HG02973 (cell line): ENCODE data around the gene MTCL1.

ENCODE experiments used
- ATAC-seq: cut with Tn5 transposase; IDR thresholded peaks from one replicate; pipeline ENCODE4 v1.9.1; 2021; ENCODE audit warnings: moderate library complexity; ENCODE audit not compliant: unreplicated experiment

Gene MTCL1

DNA sequence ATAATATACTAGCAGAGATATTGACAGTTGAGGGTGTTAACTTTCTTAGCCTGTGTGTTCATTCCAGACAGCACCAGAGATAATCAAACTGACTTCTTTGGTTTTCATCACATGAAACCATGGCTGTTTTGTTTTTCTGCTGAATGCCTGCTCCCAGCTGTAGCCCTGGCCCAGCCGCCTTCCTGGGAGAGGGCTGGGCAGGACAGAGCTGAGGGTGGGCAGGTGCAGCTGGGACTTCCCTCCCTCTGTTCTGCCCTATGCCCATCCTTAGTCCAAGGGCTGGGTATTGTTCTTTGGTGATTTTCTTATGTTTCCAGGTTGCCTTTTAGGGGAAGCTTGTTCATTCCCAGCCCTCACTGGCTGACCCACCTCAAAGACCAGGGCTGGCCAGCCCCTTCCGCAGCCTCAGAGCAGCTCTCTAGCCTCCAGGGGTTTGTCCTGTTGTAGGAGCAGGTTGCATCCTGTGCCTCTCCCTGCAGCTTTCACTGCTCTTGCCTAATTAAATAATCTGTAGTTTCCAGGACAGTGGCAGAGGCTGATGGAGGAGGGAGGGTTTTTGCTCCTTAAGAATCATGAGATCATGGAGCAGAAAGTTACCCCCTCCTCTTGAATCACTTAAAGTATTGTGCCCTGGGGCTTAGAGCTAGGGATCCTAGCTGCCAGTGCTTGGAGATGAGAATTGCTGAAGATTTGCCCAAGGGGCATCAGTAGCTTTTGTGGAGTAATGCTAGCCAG lies 61.4 kb downstream of the MTCL1 start:
- ATAC-seq, result no peak

DNA sequence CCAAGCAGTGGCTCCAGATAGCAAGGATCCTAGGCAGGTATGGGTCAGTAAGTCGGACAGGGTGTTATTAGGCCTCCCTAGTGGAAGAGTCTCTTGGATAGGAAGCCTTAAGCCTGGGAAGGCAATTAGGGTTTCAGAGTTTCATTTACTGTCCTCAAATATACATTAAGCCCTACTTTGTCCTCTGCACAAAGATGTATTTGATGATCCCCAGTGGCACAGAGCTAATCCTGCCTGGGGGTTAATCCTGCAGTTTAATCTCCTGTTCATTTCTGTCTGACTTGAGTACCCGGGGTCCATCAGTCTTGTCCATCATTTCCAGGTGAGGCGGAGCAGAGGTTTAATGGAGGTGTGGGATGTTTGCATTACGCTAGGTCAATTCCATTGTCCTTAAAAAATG lies 62.0 kb downstream of the MTCL1 start:
- ATAC-seq, result no peak

DNA sequence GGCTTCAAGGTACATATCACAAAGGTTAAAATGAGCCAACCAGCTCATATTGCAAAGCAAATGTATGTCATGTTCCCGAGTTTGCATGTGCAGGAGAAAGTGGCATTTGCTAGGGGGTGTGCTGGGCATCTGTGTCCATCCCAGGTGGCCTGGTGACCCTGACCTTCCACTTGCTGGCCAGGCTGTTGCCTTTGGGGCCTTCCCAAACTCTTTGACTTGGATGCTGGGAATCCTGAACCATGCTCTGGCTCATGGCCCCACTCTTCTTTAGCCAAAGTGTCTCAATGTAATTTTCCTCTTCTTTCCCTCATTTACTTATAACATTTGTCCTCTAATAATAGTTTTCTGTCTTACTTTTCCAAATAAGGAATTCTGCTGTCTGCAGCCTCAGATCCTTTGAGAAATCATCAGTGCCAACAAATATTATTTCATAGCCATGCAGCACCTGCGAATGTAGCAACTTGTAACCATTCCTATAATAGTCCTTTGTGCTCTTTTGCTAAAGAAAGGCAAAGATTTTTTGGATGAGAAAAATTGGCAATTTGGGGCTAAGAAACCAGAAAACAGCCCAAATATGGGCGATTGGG lies 64.2 kb downstream of the MTCL1 start:
- ATAC-seq, result no peak

DNA sequence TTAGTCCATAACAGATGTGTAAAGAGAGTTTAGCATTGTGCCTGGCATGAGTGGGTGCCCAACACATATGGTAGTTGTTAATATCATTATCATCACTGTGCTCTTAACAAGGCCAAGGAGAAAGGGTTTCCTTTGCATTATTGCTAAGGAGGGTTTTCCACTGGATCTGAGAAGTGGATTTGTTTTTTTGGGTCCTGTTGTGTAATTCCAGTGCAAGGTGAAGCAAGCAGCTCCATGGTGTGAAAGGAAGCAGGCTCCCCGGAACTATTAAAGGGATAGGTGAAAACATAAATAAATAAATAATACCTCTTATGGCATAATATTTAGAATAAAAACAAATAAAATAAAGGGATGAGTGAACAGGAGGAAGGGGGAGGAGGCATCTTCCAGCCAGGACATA lies 65.3 kb downstream of the MTCL1 start:
- no peak for ATAC-seq

DNA sequence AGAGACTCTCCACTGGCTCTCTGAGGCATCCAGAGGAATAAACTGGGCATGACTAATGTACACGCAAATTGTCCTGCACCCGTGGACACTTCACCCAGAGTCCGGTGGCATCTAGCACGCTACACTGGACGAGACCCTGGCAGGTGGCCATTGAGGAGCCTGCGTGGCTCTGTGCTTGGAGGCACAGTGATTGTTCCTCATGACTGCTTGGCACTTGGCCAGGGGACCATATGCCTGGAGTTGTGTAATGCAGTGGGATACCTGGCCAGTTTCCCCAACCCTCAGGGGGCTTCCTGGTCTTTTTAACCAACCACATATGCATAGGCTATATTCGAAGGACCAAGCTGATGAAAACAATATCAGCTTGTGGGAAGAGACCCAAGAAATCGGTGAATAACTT lies 66.6 kb downstream of the MTCL1 start:
- no peak for ATAC-seq

DNA sequence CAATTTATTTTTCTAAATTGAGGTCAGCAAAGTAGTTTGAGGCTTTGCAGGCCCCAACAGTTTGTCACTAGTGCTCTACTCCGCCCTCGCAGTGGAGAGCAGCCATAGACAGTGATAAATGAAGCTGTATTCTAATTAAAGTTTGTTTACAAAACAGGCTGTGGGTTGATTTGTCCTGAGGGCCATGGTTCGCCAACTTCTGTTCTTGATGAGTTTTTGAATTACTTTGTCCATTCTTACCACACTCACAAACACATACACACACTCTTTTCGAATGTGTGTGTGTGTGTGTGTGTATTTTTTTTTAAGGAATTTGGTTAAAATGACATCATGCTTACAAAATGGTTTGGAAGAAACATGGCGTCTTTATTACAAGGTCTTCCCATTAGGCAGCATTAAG lies 68.6 kb downstream of the MTCL1 start:
- no peak for ATAC-seq

DNA sequence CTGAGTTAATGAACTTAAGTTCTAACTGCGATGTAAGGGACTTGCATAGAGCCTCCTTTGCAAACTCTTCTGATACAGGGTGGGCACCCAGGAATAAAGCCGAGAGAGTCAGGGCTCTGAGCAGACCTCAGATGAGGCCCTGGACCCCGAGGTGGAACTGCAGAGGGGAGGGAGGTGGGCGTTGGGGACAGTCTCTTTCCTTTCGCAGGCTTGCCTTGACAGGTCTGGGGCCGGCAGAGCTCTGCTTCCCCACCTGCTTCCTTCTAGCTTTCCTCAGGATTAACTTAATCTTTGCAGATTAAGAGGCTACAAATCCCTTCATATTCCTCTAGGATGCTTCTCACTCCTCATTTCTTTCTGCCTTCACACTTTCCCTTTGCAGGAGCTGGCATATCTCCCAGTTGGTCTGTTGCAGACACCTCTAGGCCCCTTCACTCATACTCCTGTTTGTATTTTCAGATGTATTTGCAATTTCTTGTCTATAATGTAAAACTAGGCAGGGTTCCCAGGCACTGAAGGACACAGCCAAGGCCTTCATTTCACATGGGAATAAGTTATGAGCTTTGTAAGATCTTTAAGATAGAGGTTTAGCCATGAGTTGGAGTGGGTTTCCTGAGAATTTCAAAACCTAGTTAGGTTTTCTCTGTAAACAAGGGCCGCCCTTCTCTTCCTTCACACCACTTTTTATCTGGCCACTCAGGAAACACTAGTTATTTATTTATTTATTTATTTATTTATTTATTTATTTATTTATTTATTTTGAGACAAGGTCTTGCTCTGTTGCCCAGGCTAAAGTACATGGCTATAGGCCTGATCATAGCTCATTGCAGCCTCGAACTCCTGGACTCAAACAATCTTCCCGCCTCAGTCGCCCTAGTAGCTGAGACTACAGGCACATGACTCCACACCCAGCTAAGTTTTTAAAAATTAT lies 70.9 kb downstream of the MTCL1 start:
- no peak for ATAC-seq

DNA sequence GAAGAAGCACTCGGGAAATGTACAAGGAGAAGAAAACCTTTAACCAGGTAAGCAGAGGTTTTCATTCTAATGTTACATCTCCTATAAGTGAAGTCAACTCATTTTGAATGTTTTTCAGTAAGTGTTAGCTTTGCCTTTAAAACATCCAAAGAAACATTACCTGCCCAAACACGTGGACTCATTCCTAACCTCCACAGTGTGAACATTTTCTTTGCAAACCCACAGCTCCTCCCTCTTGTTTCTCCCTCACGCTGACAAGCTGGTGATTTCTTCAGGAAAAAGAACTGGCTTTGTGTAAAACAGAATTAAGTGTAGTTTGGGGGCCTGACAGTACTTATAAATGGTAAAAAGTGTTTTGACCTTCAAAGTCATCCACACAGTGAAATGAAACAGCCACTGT lies 72.5 kb downstream of the MTCL1 start:
- no peak for ATAC-seq

DNA sequence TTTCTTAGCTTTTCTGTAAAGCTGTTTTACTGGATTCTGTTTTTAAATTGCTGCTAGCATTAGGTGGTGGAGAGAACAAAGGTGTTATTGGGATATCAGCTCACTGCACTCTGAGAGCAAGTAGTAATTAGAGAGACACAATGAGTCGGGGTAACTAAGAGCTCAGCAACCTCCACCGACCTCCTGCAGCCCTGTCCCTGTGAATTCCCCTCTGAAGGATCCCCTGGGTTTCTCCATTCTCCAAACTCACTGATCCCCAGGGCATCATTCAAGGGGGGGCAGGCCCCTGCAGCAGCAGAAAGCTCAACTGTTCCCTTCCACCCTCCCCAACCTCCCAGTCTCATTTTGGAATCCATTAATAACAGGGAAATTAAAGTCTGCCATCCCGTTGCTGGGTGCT lies 73.0 kb downstream of the MTCL1 start:
- no peak for ATAC-seq

DNA sequence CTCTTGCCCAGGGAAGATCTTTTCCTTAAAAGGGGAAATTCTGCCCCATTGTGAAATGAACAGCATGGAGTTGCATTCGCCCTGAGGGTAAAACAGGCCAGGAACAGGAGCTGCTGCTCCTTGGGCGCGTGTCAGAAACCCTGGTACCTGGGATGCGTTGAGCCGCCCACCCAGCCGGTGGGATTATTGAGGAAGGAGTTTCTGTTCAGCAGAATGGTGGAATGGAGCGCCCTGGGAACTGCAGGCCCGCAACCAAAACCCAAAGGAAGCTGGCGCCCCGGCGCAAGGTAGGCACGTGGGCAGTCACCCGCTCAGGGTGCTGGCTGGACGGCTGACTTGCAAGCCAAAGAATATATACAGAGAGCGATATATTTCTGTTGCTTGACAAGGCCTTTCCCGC lies 73.5 kb downstream of the MTCL1 start:
- ATAC-seq, result no peak

DNA sequence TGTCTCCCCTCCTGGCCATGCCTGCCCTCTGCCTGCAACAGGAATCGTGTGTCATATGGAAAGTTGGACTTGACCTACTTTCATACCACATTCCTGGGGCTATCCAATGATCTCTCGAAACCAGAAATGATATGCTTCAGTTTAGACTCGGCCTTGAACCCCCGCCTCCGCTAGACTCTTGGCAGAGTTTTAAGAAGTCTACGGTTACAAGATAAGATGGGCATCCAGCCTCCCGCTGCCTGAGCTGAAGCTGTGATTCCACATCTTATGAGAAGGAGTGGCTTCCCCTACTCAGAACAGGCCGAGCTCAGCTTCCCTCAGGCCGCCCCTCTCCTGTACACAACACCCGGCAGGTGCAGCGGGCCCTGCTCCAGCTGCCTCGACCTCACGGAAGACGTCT lies 73.9 kb downstream of the MTCL1 start:
- no peak for ATAC-seq

DNA sequence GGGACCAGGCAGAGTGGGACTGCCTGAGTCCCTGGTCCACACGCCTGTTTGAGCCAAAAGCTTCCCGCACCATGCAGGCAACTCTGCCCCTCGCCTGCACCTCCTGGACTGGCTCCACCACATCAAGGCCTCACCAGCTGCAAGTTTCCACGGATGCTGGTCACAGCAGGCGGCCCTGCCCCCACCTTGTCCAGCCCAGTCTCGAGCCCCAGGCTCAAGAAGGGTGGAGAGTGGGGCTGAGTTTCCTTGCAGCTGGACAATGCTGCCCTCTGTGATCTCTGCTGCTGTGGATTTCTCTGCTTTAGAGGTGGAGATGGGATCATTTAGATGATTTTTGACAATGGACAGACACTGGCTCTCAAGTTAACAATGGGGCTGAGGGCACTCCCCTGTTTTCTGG lies 74.9 kb downstream of the MTCL1 start:
- no peak for ATAC-seq

DNA sequence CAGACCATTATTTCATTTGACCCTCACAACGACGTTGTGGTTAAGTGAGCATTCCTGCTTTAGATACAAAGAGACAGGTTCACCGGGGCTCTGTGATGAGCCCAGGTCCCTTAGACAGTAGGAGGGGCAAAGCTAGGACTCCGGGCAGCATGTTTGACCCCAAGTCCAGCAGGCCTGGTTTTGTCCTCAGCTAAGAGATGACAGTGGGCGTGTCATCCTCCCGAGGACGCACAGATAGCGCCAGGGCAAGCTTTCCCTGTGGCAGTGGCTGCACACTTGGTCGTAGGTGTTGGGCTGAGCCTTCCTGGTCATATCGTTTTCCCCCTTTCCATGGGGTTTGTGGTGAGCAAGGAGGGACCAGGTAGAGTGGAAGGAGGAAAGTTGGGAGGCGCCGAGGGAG lies 76.3 kb downstream of the MTCL1 start:
- ATAC-seq, result no peak

DNA sequence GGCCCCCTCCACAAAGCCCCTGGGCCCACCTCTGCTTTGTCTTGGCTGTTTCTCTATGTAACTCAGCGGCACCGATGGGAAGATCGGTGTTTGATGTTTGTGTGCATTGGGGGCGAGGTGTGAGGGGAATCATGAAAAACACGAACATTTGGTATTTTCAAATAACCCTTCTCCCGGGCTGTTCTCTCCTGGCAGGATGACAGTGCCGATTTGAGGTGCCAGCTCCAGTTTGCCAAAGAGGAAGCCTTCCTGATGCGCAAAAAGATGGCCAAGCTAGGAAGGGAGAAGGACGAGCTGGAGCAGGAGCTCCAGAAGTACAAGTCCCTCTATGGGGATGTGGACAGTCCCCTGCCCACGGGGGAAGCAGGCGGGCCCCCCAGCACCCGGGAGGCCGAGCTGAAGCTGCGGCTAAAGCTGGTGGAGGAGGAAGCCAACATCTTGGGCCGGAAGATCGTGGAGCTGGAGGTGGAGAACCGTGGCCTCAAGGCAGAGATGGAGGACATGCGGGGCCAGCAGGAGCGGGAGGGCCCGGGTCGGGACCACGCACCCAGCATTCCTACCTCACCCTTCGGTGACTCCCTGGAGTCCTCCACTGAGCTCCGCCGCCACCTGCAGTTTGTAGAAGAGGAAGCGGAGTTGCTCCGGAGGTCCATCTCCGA lies 78.1 kb downstream of the MTCL1 start:
- ATAC-seq, result no peak

DNA sequence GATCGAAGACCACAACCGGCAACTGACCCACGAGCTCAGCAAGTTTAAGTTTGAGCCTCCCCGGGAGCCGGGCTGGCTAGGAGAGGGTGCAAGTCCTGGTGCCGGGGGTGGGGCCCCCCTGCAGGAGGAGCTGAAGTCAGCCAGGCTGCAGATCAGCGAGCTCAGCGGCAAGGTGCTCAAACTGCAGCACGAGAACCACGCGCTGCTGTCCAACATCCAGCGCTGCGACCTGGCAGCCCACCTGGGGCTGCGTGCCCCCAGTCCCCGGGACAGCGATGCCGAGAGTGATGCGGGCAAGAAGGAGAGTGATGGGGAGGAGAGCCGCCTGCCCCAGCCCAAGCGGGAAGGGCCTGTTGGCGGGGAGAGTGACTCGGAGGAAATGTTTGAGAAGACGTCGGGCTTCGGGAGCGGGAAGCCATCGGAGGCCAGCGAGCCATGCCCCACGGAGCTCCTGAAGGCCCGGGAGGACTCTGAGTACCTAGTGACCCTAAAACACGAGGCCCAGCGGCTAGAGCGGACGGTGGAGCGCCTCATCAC lies 78.7 kb downstream of the MTCL1 start:
- ATAC-seq, result no peak

DNA sequence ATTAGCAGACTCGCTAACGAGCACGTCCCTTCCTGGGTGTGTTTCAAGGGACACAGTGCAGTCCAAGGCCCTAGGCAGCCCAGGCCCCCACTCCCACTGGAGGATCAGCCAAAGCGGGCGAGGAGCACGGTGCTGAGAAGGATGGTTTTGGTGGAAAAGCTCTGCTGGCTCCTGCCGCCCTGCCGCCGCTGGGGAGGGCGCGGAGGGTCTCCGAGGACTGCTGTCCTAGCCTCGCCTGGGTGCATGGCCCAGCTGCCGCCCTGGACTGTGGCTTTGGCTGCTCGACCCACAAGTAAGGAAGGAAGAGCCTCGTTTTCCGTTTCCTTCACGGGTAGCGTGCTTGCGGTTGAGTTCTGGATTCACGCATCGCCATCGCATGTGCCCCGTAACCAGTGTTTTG lies 79.9 kb downstream of the MTCL1 start:
- ATAC-seq, result no peak

DNA sequence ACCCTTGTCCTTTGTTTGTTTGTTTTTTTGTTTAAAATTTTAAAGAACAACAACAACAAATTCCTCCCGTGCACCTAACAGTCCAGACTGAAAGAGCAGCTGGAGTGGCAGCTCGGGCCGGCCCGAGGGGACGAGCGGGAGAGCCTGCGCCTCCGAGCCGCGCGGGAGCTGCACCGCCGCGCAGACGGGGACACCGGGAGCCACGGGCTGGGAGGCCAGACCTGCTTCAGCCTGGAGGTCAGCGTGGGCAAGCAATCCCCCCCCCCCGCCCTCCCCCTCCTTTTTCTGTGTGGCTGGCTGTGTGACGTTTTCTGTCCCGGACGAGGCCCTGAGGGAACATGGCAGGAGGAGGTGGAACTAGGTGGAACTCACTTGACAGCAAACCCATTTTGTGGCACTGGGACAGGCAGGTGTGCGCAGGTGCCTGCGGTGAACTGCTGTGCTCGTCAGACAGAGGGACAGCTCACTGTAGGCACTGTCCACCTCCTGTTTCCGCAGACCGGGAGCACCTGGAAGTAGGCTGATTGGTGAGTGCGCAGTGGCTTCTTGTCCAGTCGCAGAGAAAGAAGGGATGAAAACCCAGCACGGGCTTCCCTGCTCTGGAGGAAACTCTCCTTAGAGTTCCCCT lies 80.6 kb downstream of the MTCL1 start:
- no peak for ATAC-seq

DNA sequence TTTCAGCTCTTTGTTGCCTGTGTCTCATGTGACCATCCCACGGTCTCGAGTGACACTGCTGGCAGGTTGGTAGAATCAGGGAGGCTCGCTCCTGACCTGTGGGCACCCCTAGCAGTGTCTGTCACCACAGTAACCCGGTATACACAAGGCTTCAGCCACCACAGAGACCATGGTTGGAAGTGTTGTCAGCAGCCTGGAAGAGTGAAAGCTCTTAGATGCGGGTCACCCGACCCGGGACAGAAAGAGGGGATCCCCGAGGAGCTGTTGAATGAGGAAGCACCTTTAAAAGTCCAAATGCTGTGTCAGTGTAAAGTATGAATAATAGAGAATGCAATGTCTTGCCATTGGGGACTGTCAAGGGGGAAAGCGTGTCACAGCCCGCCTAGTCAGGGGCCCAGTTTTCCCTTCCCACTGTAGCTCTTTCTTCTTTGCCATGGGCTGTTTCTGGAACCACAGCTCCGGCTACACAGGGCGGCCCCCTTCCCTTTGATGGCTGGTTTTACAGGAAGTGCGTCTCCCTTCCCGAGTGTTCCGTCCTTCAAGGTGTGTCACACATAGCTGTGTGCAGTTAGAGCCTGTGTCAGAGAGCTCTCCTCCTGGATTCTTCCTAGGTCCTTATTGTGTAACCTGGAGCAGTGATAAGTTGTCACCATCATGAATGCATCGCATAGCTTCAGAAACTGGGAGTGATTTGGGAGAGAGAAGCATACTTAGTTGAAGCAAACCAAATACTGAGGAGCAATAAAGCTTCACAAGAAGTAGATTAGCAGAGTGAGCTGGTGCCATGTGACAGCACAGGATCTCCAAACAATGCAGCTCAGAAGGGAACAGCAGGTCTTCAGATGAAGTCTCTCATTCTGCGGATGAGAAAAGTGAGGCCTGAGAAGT lies 81.4 kb downstream of the MTCL1 start:
- no peak for ATAC-seq

DNA sequence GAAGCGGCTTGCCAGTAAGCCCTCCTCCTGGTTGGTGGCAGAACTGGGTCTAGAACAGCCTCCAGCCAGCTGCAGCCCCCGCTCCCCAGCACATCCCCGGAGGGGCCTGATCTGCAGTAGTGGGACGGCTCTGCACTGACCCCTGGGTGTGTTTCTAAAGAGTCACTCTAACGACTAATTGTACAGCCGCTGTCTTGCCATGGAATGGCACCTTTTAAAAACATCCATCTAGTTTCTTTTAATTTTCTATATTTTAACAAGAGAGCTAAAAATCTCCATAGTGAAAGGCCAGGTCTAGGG lies 82.0 kb downstream of the MTCL1 start:
- no peak for ATAC-seq

DNA sequence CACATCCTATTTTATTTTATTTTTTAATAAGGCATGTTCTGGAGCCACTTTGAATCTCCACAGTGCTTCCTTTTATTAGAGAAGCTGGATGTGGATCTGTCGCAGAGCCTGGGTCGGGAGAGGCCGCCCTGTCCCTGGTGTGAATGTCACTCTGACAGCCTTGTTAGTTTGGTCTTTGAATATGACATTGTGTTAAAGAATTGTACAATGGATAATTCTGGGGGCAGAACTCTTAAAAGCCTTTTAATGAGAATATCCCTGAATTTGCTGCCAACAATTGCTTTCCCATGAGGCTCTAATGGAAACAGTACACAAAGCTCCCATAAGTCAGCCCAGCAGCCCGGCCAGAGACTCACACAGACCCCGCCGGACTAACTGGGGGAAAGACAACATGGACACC lies 82.4 kb downstream of the MTCL1 start:
- ATAC-seq, result no peak
